Urothelium cell line (cell line): ENCODE results near the gene SULT1C3.

Experiments used
- DNase-seq: peaks from one replicate; pipeline ENCODE4 v3.0.0; 2011; ENCODE audit warnings: low spot score, mixed read lengths
- FAIRE-seq: peaks from 2 replicates; lab custom pipeline; 2011; peaks lifted over from hg19 to GRCh38; lab: Jason Lieb, UNC

Gene SULT1C3

DNA sequence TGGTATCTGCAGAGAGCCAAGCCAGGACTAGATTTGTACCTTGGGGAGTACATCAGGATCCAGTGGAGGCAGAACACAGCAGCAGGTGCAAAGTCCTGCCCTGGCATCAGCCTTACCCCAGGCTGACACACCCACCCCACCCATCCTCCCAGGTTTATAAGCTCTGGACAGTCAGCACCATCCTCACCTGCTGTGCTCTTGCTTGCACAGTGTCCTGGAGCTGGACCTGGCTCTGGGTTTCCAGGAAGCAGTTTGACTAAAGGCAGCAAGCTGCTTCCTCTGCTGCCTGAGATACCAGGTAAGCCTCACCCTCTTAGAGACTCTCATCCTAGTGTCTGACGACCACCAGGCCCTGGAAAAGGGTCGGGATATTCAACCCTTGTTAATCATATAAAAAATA lies at the start of gene SULT1C3:
SULT1C3 (plus strand) TSS at position 183 of the 400 bp plus-strand sequence. CDS start 7,227 bp downstream, outside the sequence.
- FAIRE-seq: no peak
- no peak for DNase-seq

GRCh38 chr2:108193251-108193650 lies 46.5 kb upstream of the SULT1C3 start:
- DNase-seq (no peak), FAIRE-seq (no peak)

DNA sequence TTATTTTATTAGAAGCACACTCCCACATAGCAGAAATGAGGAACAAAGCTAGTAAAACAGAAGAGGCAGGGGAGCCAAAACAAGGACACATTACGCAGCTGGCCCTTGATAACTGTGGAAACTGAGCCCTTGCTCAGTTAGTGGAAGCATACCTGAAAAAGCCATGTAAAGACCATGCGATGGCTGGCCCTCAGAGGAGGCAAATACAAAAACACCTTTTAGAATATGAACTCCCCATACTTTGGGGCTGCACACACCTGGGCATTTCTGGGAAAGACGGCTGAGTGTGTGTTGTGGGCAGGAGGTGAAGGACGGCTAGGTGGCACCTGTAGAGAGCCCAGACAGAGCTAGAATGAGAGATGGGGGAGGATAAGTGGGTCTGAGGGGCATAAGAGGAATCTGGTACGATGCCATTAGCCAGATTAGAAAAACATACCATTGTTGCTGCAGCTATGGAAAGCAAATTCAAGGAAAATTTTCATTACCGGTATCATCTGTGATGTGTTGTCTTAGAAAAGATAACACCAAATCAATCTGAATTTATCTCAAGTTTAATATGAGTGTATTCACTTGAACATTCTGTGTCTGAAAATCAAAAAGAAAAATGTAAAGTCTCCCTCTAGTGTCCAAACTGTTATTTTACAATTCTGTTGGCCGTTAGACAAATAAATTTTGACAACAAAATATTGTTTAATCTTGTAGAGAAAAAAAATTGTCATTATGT lies 45.2 kb upstream of the SULT1C3 start:
- DNase-seq (no peak), FAIRE-seq (no peak)

DNA sequence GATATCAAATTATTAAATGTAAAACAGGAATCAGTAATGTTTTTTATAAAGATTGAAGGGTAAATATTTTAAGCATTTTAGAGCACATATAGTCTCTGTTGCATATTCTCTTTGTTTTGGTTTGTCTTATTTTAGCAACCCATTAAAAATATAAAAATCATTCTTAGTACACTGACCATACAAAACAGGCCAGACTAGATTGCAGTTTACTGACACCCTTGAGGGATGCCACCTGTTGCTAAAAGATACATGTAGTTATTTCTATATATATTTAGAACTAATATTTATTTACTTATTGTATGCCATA lies 44.7 kb upstream of the SULT1C3 start:
- no peak for DNase-seq
- no peak for FAIRE-seq

DNA sequence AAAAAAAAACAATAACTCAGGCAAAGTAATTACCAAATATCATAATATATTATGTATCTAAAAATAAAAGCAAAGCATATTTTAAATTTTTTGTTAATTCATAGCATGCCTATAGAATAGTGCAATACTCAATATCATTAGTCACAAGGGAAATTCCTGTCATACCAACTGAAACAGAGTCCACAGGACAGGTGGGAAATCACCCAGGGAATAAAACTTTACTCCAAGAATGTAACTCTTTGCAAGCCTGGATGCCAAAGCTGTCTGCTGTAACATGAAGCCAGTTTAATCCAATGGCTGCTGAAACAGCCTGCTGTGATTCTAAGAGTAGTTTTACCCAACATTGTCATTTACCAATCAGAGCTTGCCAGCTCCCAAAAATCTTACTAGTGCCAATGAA lies 40.0 kb upstream of the SULT1C3 start:
- DNase-seq (peak; percentile 42), FAIRE-seq (no peak)

GRCh38 chr2:108200569-108200968 lies 39.2 kb upstream of the SULT1C3 start:
- no peak for FAIRE-seq

DNA sequence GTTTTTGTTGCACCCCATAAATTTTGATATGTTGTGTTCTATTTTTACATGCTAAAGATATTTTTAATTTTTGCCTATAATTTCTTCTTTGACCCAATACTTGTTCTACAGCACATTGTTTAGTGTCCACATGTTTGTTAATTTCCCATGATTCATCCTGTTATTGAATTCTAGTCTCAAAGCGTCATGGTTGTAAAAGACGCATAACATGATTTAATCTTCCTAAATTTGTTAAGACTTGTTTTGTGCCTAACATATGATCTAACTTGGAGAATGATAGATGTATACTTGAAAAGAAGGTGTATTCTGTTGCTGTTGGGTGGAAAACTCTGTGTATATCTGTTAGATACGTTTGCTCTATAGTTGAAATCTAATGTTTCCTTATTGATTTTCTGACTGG lies 27.1 kb upstream of the SULT1C3 start:
- FAIRE-seq: no peak

More at GRCh38 chr2:108200569-108200968, 39.2 kb upstream of the SULT1C3 start:
- no peak for DNase-seq

DNA sequence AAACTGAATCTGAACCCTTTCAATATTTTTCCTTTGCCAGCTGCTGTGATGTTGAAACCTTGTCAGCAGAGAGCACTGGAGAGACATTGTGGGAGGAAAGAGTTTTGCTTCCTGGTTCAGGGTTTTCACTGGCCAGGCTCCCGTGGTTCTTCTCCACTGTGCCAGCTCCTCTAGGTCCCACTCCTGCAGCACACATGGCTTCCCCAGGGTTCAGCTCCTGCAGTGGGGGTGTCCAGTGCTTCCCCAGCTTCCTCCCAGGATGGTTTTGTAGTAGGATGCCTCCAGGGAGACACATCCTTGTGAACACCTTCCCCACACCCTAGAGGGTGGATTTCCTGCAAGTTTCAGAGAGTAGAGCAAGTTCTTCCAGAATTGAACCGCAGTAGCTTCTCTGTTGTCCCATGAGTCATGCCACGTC lies 24.0 kb upstream of the SULT1C3 start:
- peak; percentile 65 for DNase-seq
- peak; percentile 48 for FAIRE-seq

More for the DNA sequence above, 27.1 kb upstream of the SULT1C3 start:
- no peak for DNase-seq

GRCh38 chr2:108217211-108217610 lies 22.6 kb upstream of the SULT1C3 start:
- peak; percentile 72 for FAIRE-seq
- no peak for DNase-seq

GRCh38 chr2:108219688-108220087 lies 20.1 kb upstream of the SULT1C3 start:
- DNase-seq: no peak
- peak; percentile 20 for FAIRE-seq

GRCh38 chr2:108220191-108220590 lies 19.6 kb upstream of the SULT1C3 start:
- no peak for DNase-seq
- FAIRE-seq: no peak

DNA sequence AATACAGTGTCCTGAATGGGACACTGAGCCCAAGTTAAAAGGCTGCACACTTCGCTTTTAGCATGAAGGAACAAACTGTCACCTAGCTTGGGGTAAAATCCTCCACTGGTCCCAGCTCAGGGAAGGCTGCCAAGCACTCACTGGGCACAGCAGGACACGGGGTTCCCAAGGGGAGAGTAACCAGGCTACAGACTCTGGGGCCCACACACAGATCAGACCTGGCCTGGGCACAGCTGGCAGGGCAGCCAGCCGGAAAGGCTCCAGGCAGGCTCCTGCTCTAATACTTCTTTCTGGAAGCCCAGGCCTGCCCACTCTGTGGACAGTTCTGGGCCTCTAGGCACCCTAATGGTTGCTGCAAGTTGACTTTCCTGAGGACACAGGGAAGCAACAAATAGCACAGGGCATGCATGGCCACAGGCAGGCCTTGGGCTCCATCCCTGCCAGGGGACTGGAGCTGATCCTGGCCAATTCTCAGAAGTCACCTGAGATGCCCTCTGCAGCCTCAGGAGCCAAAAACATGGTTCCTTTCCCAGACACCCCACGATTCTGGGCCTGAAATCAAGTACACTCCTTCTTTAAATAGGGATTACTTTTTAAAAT lies 18.7 kb upstream of the SULT1C3 start:
- no peak for DNase-seq
- no peak for FAIRE-seq

DNA sequence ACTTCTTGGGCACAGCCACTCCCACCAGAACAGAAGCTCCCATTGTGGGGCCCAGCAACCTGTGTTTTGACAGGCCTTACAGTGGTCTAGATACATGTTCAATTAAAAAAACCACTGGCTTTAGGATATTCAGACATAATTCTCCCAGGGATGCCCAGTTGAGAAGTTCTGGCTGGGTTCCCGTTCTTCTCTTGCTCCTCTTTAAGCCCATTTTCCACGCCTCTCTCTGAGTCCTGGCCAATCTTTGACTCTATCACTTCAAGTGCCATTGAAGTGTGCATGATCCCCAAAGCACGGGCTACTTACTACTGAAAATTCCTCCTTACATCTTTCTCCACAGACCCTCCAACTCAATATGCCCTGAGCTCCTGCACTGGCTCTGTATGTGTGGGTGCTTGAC lies 17.5 kb upstream of the SULT1C3 start:
- DNase-seq (no peak), FAIRE-seq (no peak)

GRCh38 chr2:108223573-108223972 lies 16.2 kb upstream of the SULT1C3 start:
- FAIRE-seq (peak; percentile 23), DNase-seq (no peak)

GRCh38 chr2:108224022-108224421 lies 15.7 kb upstream of the SULT1C3 start:
- DNase-seq: no peak
- FAIRE-seq: no peak

DNA sequence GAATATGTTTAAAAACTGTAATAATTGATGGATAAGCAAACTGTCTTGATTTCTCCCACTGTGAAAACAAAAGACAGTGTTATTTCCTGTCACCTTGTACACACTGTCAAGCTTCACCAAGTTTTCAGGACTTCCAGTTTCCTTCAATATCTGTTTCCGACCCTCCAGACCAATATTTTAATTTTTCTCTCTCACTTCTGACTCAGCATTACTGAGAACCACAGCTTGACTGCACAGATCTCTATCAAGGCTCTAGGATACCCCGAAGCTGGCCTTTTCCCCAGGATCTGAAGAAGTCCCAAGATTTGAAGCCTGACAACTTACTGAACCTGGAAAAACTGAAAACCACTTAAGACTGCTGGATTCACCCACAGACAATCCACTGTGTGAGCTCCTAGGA lies 13.2 kb upstream of the SULT1C3 start:
- FAIRE-seq (no peak), DNase-seq (no peak)

DNA sequence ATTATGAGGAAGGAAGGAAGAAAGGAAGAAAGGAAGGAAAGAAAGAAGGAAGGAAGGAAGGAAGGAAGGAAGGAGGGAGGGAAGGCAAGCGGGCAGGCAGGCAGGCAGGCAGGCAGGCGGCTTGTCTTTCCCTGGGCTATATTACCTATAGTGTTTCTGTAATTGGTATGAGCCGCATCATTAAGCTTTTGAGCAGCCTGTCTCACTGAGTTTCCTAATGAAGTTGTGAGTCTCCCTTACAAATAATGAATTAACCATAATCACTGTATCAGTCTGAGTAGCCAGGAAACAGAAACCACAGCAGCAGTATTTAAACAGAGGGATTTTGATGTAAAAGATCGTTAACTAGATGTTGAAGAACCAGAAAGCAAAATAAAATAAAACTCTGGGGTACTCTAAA lies 11.8 kb upstream of the SULT1C3 start:
- DNase-seq (no peak), FAIRE-seq (no peak)

GRCh38 chr2:108228537-108228936 lies 11.2 kb upstream of the SULT1C3 start:
- no peak for FAIRE-seq

GRCh38 chr2:108229875-108230274 lies 9.9 kb upstream of the SULT1C3 start:
- no peak for FAIRE-seq
- DNase-seq: no peak

More at GRCh38 chr2:108228537-108228936, 11.2 kb upstream of the SULT1C3 start:
- DNase-seq: no peak

DNA sequence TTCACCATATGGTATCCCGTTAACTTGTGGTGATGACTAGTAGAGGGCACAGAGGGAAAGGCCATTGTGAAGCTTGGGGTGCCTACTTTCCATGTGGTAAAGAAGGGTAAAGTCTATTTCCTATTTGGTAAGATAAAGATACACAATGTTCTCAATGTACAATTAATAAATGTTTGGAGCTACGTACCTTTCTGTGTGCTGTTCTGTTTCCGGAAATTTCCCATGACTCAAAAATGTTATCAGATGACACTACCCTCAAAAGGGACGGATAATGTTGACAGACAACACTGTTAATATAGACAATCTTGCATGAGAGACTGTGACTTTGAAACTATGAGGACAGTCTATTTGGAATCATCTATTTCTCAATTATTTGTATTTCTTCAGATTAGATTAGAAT lies 4.2 kb upstream of the SULT1C3 start:
- FAIRE-seq (no peak), DNase-seq (no peak)

DNA sequence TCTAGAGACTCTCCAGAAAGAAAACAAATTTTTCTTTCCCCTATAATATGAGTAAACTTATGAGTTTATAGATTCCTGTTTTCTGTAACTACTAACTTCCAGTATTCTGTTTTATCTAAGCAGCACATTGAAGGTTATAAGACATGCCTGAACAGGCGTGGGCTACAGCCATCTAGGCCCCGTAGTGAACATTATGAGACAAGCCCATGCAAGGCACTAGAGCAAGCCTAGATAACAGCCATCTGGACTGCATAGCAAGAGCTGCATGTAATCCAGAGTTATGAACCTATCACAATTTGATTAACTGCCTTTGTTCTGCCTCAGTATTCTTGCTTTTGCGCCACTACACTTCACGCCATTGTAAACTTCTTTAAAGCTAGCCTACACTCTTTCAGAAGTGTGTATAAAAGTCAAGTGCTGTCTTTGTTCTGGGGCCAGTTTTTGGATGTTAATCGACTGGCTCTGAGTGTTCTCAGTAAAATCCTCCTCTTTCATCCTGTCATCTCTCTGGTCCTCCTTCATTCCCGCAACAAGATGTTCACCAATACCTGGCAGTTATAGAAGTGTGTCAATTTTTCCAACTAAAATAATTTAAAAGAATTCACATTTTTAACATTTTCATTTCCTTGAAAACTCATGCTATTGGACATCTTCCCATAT lies 3.0 kb upstream of the SULT1C3 start:
- no peak for DNase-seq
- FAIRE-seq: no peak

- FAIRE-seq (no peak), DNase-seq (no peak)
Measured at GRCh38 chr2:108240966-108241365, 1.2 kb downstream of the SULT1C3 start.
